ENCODE data around the gene CLDN6. TPM values are rescaled to one million over a fixed set of nuclear protein-coding genes. Genes with fewer than 3 reads are reported as not detected.
"Not testable (repeated sequence)": the region's sequence is repeated elsewhere in the genome, so short reads cannot be mapped to it uniquely, and the experiment has no call there.

The CLDN6 gene
- total and polyA plus RNA-seq, 2 donors (not counting 1 experiment from before 2014, with no cell fraction given) = 0.03 TPM; not detected in 1

GRCh38 chr16:3056336-3057180 is 38.6 kb upstream of the CLDN6 start:
- Histone ChIP-seq H3K27me3 (ENCODE audit: control insufficient read depth, insufficient read depth, low read length) (no peaks in the 10 kb centered on the region), H3K9ac (ENCODE audit: insufficient read depth, low read length) (no peak overlapping the region), H3K36me3 (ENCODE audit: control insufficient read depth, insufficient read depth, low read length) (no peaks in the 10 kb centered on the region), H3K4me3 (replicated peaks in 1 of 4; ENCODE audit: control extremely low read depth in 1 of 4, insufficient read depth in 1 of 4, low read depth in 3 of 4, low read length in 4 of 4) (no peak overlapping the region), H3K4me2 (ENCODE audit: extremely low read depth, insufficient read depth, low read length) (no peak overlapping the region), H3K4me1 (ENCODE audit: control insufficient read depth, extremely low read depth, insufficient read depth, low read length) (no peaks in the 10 kb centered on the region), H3K9me3 (ENCODE audit: control insufficient read depth, insufficient read depth, low read depth, low read length) (no peaks in the 10 kb centered on the region), H2AFZ (ENCODE audit: low read length) (no peak overlapping the region), H3K27ac (ENCODE audit: insufficient read depth, low read length) (no peak overlapping the region), H3K79me2 (ENCODE audit: control insufficient read depth, insufficient read depth, low read length) (no peaks in the 10 kb centered on the region), H4K20me1 (ENCODE audit: control insufficient read depth, extremely low read depth, insufficient read depth, low read length) (no peaks in the 10 kb centered on the region)
- DNase-seq (ENCODE audit: low read depth in 2 of 2) = no peak
- TF ChIP-seq CTCF (conservative IDR thresholded peaks at IDR 0.05 in 1 of 2, IDR thresholded peaks at IDR 0.05 in 1 of 2; ENCODE audit: low read depth in 1 of 2, low read length in 2 of 2) (no peak), EZH2 (IDR thresholded peaks at IDR 0.05; ENCODE audit: low read length, missing control alignments) (no peak)

- H3K79me2 ChIP-seq (ENCODE audit: control insufficient read depth, insufficient read depth, low read length); DNase-seq (ENCODE audit: low read depth in 2 of 2); H3K36me3 ChIP-seq (ENCODE audit: control insufficient read depth, insufficient read depth, low read length); H3K9me3 ChIP-seq (ENCODE audit: control insufficient read depth, insufficient read depth, low read depth, low read length); H3K4me2 ChIP-seq (ENCODE audit: extremely low read depth, insufficient read depth, low read length); H3K27me3 ChIP-seq (ENCODE audit: control insufficient read depth, insufficient read depth, low read length); H3K4me3 ChIP-seq (replicated peaks in 1 of 4; ENCODE audit: control extremely low read depth in 1 of 4, insufficient read depth in 1 of 4, low read depth in 3 of 4, low read length in 4 of 4); H3K4me1 ChIP-seq (ENCODE audit: control insufficient read depth, extremely low read depth, insufficient read depth, low read length); H3K9ac ChIP-seq (ENCODE audit: insufficient read depth, low read length); H3K27ac ChIP-seq (ENCODE audit: insufficient read depth, low read length); H2AFZ ChIP-seq (ENCODE audit: low read length); H4K20me1 ChIP-seq (ENCODE audit: control insufficient read depth, extremely low read depth, insufficient read depth, low read length): not testable (repeated sequence)
Measured at GRCh38 chr16:3055734-3056115, 37.7 kb upstream of the CLDN6 start.

GRCh38 chr16:3054965-3055733 is 37.2 kb upstream of the CLDN6 start:
- Histone ChIP-seq H3K27ac (ENCODE audit: insufficient read depth, low read length) (no peak overlapping the region), H2AFZ (ENCODE audit: low read length) (no peak overlapping the region), H3K9ac (ENCODE audit: insufficient read depth, low read length) (no peak overlapping the region), H3K4me1 (ENCODE audit: control insufficient read depth, extremely low read depth, insufficient read depth, low read length) (no peaks in the 10 kb centered on the region), H3K4me3 (replicated peaks in 1 of 4; ENCODE audit: control extremely low read depth in 1 of 4, insufficient read depth in 1 of 4, low read depth in 3 of 4, low read length in 4 of 4) (no peak overlapping the region), H3K4me2 (ENCODE audit: extremely low read depth, insufficient read depth, low read length) (no peak overlapping the region), H3K36me3 (ENCODE audit: control insufficient read depth, insufficient read depth, low read length) (no peaks in the 10 kb centered on the region), H4K20me1 (ENCODE audit: control insufficient read depth, extremely low read depth, insufficient read depth, low read length) (no peaks in the 10 kb centered on the region), H3K79me2 (ENCODE audit: control insufficient read depth, insufficient read depth, low read length) (no peaks in the 10 kb centered on the region), H3K27me3 (ENCODE audit: control insufficient read depth, insufficient read depth, low read length) (peaks cover 7% of the 10 kb centered on the region), H3K9me3 (ENCODE audit: control insufficient read depth, insufficient read depth, low read depth, low read length) (no peaks in the 10 kb centered on the region)
- no peak for DNase-seq (ENCODE audit: low read depth in 2 of 2)
- TF ChIP-seq CTCF (conservative IDR thresholded peaks at IDR 0.05 in 1 of 2, IDR thresholded peaks at IDR 0.05 in 1 of 2; ENCODE audit: low read depth in 1 of 2, low read length in 2 of 2) (no peak), EZH2 (IDR thresholded peaks at IDR 0.05; ENCODE audit: low read length, missing control alignments) (no peak)

- not testable (repeated sequence) for H4K20me1 ChIP-seq (ENCODE audit: control insufficient read depth, extremely low read depth, insufficient read depth, low read length); H3K36me3 ChIP-seq (ENCODE audit: control insufficient read depth, insufficient read depth, low read length); H3K4me2 ChIP-seq (ENCODE audit: extremely low read depth, insufficient read depth, low read length); H3K9me3 ChIP-seq (ENCODE audit: control insufficient read depth, insufficient read depth, low read depth, low read length); H3K9ac ChIP-seq (ENCODE audit: insufficient read depth, low read length); H2AFZ ChIP-seq (ENCODE audit: low read length); DNase-seq (ENCODE audit: low read depth in 2 of 2); H3K27ac ChIP-seq (ENCODE audit: insufficient read depth, low read length); H3K4me1 ChIP-seq (ENCODE audit: control insufficient read depth, extremely low read depth, insufficient read depth, low read length); H3K4me3 ChIP-seq (replicated peaks in 1 of 4; ENCODE audit: control extremely low read depth in 1 of 4, insufficient read depth in 1 of 4, low read depth in 3 of 4, low read length in 4 of 4); H3K79me2 ChIP-seq (ENCODE audit: control insufficient read depth, insufficient read depth, low read length)
- peaks cover 18% of the 10 kb centered on the region for H3K27me3 ChIP-seq (ENCODE audit: control insufficient read depth, insufficient read depth, low read length)
Measured at GRCh38 chr16:3053330-3053710, 35.3 kb upstream of the CLDN6 start.

- H3K4me2 ChIP-seq (ENCODE audit: extremely low read depth, insufficient read depth, low read length); H3K9ac ChIP-seq (ENCODE audit: insufficient read depth, low read length); H3K27ac ChIP-seq (ENCODE audit: insufficient read depth, low read length); H3K36me3 ChIP-seq (ENCODE audit: control insufficient read depth, insufficient read depth, low read length); H2AFZ ChIP-seq (ENCODE audit: low read length); H3K79me2 ChIP-seq (ENCODE audit: control insufficient read depth, insufficient read depth, low read length); DNase-seq (ENCODE audit: low read depth in 2 of 2); H4K20me1 ChIP-seq (ENCODE audit: control insufficient read depth, extremely low read depth, insufficient read depth, low read length); H3K9me3 ChIP-seq (ENCODE audit: control insufficient read depth, insufficient read depth, low read depth, low read length); H3K4me3 ChIP-seq (replicated peaks in 1 of 4; ENCODE audit: control extremely low read depth in 1 of 4, insufficient read depth in 1 of 4, low read depth in 3 of 4, low read length in 4 of 4); H3K4me1 ChIP-seq (ENCODE audit: control insufficient read depth, extremely low read depth, insufficient read depth, low read length): not testable (repeated sequence)
- peaks cover 19% of the 10 kb centered on the region for H3K27me3 ChIP-seq (ENCODE audit: control insufficient read depth, insufficient read depth, low read length)
Measured at GRCh38 chr16:3052571-3053329, 34.8 kb upstream of the CLDN6 start.
